HEK293T (cell line): ENCODE measurements around the gene CLASP1.

Source experiments
- ARNT ChIP-seq: fragments of 450-650 bp; IDR thresholded peaks from 2 replicates; pipeline ENCODE4 v1.6.1; 2017; ENCODE audit warnings: mild to moderate bottlenecking
- BHLHE40 ChIP-seq: fragments of 450-650 bp; IDR thresholded peaks from 2 replicates; pipeline ENCODE4 v1.6.1; 2016; ENCODE audit warnings: mild to moderate bottlenecking, moderate library complexity, borderline replicate concordance
- ELF4 ChIP-seq: fragments of 450-650 bp; IDR thresholded peaks from 2 replicates; pipeline ENCODE4 v1.6.1; 2017; ENCODE audit warnings: antibody characterized with exemption
- FOXA1 ChIP-seq: fragments of 450-650 bp; IDR thresholded peaks from 2 replicates; pipeline ENCODE4 v1.6.1; 2016; ENCODE audit warnings: mild to moderate bottlenecking
- FOXK2 ChIP-seq: fragments of 450-650 bp; IDR thresholded peaks from 2 replicates; pipeline ENCODE4 v1.6.1; 2016; ENCODE audit warnings: mild to moderate bottlenecking
- FOXM1 ChIP-seq: fragments of 450-650 bp; IDR thresholded peaks from 2 replicates; pipeline ENCODE4 v1.6.1; 2017; ENCODE audit warnings: mild to moderate bottlenecking, borderline replicate concordance
- HDGF ChIP-seq: fragments of 450-650 bp; IDR thresholded peaks from 2 replicates; pipeline ENCODE4 v1.6.1; 2017; ENCODE audit warnings: antibody characterized with exemption, borderline replicate concordance
- L3MBTL2 ChIP-seq: fragments of 450-650 bp; conservative IDR thresholded peaks from 2 replicates; pipeline ENCODE4 v1.6.1; 2016; ENCODE audit warnings: mild to moderate bottlenecking
- NFRKB ChIP-seq: fragments of 450-650 bp; IDR thresholded peaks from 2 replicates; pipeline ENCODE4 v1.6.1; 2016; ENCODE audit warnings: mild to moderate bottlenecking, moderate library complexity
- PKNOX1 ChIP-seq: fragments of 450-650 bp; IDR thresholded peaks from 2 replicates; pipeline ENCODE4 v1.6.1; 2016
- SP1 ChIP-seq: fragments of 450-650 bp; IDR thresholded peaks from 2 replicates; pipeline ENCODE4 v1.6.1; 2017
- SUZ12 ChIP-seq: fragments of 450-650 bp; IDR thresholded peaks from 2 replicates; pipeline ENCODE4 v1.6.1; 2016; ENCODE audit warnings: mild to moderate bottlenecking
- TARDBP ChIP-seq: fragments of 450-650 bp; IDR thresholded peaks from 2 replicates; pipeline ENCODE4 v1.6.1; 2016
- ZNF384 ChIP-seq: fragments of 450-650 bp; IDR thresholded peaks from 2 replicates; pipeline ENCODE4 v1.6.1; 2016

GRCh38 chr2:121450301-121450700, 199.0 kb downstream of the CLASP1 start:
- TF ChIP-seq FOXK2 (no peak), SUZ12 (no peak), ELF4 (no peak), FOXM1 (no peak), BHLHE40 (no peak), ZNF384 (no peak), PKNOX1 (no peak), TARDBP (no peak), NFRKB (no peak), ARNT (no peak), L3MBTL2 (no peak), HDGF (no peak), SP1 (no peak), FOXA1 (no peak)
